ENCODE data around the gene CHCT1.

DNA sequence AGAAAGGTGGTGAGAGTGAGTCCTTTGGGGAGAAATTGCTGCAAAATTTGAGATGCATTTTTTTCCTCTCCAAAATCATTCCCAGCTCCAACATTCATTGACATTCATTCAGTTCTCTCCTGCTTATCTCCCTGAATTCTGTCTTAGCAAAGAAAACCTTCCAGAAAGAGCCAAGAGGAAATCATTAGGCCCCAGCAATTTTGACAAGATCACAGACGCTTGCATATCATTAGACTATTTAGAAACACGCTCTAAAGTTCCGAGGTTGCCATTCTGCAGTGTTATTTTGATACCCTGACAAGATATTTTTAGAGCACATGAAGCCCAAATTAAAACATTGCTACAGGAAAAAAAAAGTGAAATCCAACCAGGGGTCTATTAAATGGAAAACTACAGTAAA, 9.6 kb upstream of the CHCT1 start:
- TF ChIP-seq CTCF (IDR thresholded peaks at IDR 0.05) (no peak), EZH2 (IDR thresholded peaks at IDR 0.05; ENCODE audit: borderline replicate concordance, insufficient read depth, low read depth, low read length, poor library complexity, severe bottlenecking) (no peak)
